ENCODE results near the gene PCNA.

The PCNA gene

GRCh38 chr20:5085380-5085779 is 34.4 kb downstream of the PCNA start:
- H3K4me3 ChIP-seq (ENCODE audit: insufficient read depth in 1 of 2, low read depth in 1 of 2, low read length in 2 of 2) = no peak overlapping the region
- H4K8ac ChIP-seq (ENCODE audit: low read length) = no peak overlapping the region
- H2BK15ac ChIP-seq (ENCODE audit: low read depth, poor library complexity, severe bottlenecking) = no peak overlapping the region
- DNase-seq = no peak
- H3K9ac ChIP-seq (ENCODE audit: low read length) = no peak overlapping the region
- 100% methylated on average over 4 of the region's 4 CpGs for WGBS
- no peak overlapping the region for H3K14ac ChIP-seq (ENCODE audit: low read length in 2 of 2)
- no peaks in the 10 kb centered on the region for H3K27me3 ChIP-seq (ENCODE audit: control insufficient read depth in 1 of 2, insufficient read depth in 1 of 2, low read length in 2 of 2)
- no peak overlapping the region for H3K4ac ChIP-seq (ENCODE audit: low read depth in 1 of 2, low read length in 2 of 2)
- H3K4me2 ChIP-seq (ENCODE audit: low read length, poor library complexity, severe bottlenecking) = no peak overlapping the region
- no peaks in the 10 kb centered on the region for H3K9me3 ChIP-seq (ENCODE audit: control insufficient read depth, low read length)
- H3K18ac ChIP-seq (ENCODE audit: low read depth in 1 of 2, low read length in 2 of 2) = no peak overlapping the region
- no peak overlapping the region for H3K23ac ChIP-seq (ENCODE audit: low read length in 2 of 2)
- no peak overlapping the region for H2AFZ ChIP-seq (ENCODE audit: low read depth, low read length)
- no peak overlapping the region for H2BK5ac ChIP-seq (ENCODE audit: low read depth, low read length, poor library complexity, severe bottlenecking)
- H2BK12ac ChIP-seq (ENCODE audit: low read length in 2 of 2) = no peak overlapping the region
- no peak overlapping the region for H2AK5ac ChIP-seq (ENCODE audit: low read length, severe bottlenecking)
- no peak overlapping the region for H2BK120ac ChIP-seq (ENCODE audit: low read depth, low read length)
- no peak overlapping the region for H4K91ac ChIP-seq (ENCODE audit: low read length)
- H3K79me1 ChIP-seq (replicated peaks; ENCODE audit: low read length, poor library complexity, severe bottlenecking) = no peaks in the 10 kb centered on the region
- peaks cover 4% of the 10 kb centered on the region for H3K4me1 ChIP-seq (ENCODE audit: control insufficient read depth, insufficient read depth, low read depth, low read length)
- no peaks in the 10 kb centered on the region for H3K36me3 ChIP-seq (ENCODE audit: control insufficient read depth in 1 of 2, insufficient read depth in 2 of 2, low read depth in 1 of 2, low read length in 2 of 2)
- H3K27ac ChIP-seq (ENCODE audit: low read length, poor library complexity, severe bottlenecking) = no peak overlapping the region

- Histone ChIP-seq H3K14ac (ENCODE audit: low read length in 2 of 2) (no peak overlapping the region), H3K18ac (ENCODE audit: low read depth in 1 of 2, low read length in 2 of 2) (no peak overlapping the region), H3K79me1 (replicated peaks; ENCODE audit: low read length, poor library complexity, severe bottlenecking) (no peaks in the 10 kb centered on the region), H3K27ac (ENCODE audit: low read length, poor library complexity, severe bottlenecking) (no peak overlapping the region), H3K36me3 (ENCODE audit: control insufficient read depth in 1 of 2, insufficient read depth in 2 of 2, low read depth in 1 of 2, low read length in 2 of 2) (no peaks in the 10 kb centered on the region), H2BK120ac (ENCODE audit: low read depth, low read length) (no peak overlapping the region), H3K23ac (ENCODE audit: low read length in 2 of 2) (no peak overlapping the region), H3K4me3 (ENCODE audit: insufficient read depth in 1 of 2, low read depth in 1 of 2, low read length in 2 of 2) (no peak overlapping the region), H2BK12ac (ENCODE audit: low read length in 2 of 2) (no peak overlapping the region), H4K91ac (ENCODE audit: low read length) (no peak overlapping the region), H2AFZ (ENCODE audit: low read depth, low read length) (no peak overlapping the region), H3K9me3 (ENCODE audit: control insufficient read depth, low read length) (no peaks in the 10 kb centered on the region), H3K4me2 (ENCODE audit: low read length, poor library complexity, severe bottlenecking) (no peak overlapping the region), H3K27me3 (ENCODE audit: control insufficient read depth in 1 of 2, insufficient read depth in 1 of 2, low read length in 2 of 2) (no peaks in the 10 kb centered on the region), H2BK15ac (ENCODE audit: low read depth, poor library complexity, severe bottlenecking) (no peak overlapping the region), H4K8ac (ENCODE audit: low read length) (peak overlapping the region; percentile 60), H3K9ac (ENCODE audit: low read length) (peak overlapping the region; percentile 91), H2AK5ac (ENCODE audit: low read length, severe bottlenecking) (no peak overlapping the region), H2BK5ac (ENCODE audit: low read depth, low read length, poor library complexity, severe bottlenecking) (no peak overlapping the region), H3K4me1 (ENCODE audit: control insufficient read depth, insufficient read depth, low read depth, low read length) (peaks cover 4% of the 10 kb centered on the region), H3K4ac (ENCODE audit: low read depth in 1 of 2, low read length in 2 of 2) (no peak overlapping the region)
- 96% methylated on average over 10 of the region's 10 CpGs for WGBS
- DNase-seq = peak; percentile 76
Observed at GRCh38 chr20:5080384-5080877, 39.3 kb downstream of the PCNA start.

GRCh38 chr20:5078399-5078958 is 41.3 kb downstream of the PCNA start:
- Histone ChIP-seq H3K23ac (ENCODE audit: low read length in 2 of 2) (no peak overlapping the region), H3K27me3 (ENCODE audit: control insufficient read depth in 1 of 2, insufficient read depth in 1 of 2, low read length in 2 of 2) (no peaks in the 10 kb centered on the region), H2AFZ (ENCODE audit: low read depth, low read length) (no peak overlapping the region), H2BK12ac (ENCODE audit: low read length in 2 of 2) (no peak overlapping the region), H2BK15ac (ENCODE audit: low read depth, poor library complexity, severe bottlenecking) (no peak overlapping the region), H2BK5ac (ENCODE audit: low read depth, low read length, poor library complexity, severe bottlenecking) (no peak overlapping the region), H2BK120ac (ENCODE audit: low read depth, low read length) (no peak overlapping the region), H3K36me3 (ENCODE audit: control insufficient read depth in 1 of 2, insufficient read depth in 2 of 2, low read depth in 1 of 2, low read length in 2 of 2) (no peaks in the 10 kb centered on the region), H3K9me3 (ENCODE audit: control insufficient read depth, low read length) (no peaks in the 10 kb centered on the region), H4K91ac (ENCODE audit: low read length) (no peak overlapping the region), H3K4me1 (ENCODE audit: control insufficient read depth, insufficient read depth, low read depth, low read length) (peaks cover 4% of the 10 kb centered on the region), H4K8ac (ENCODE audit: low read length) (no peak overlapping the region), H3K79me1 (replicated peaks; ENCODE audit: low read length, poor library complexity, severe bottlenecking) (no peaks in the 10 kb centered on the region), H3K4me2 (ENCODE audit: low read length, poor library complexity, severe bottlenecking) (no peak overlapping the region), H3K4ac (ENCODE audit: low read depth in 1 of 2, low read length in 2 of 2) (no peak overlapping the region), H3K18ac (ENCODE audit: low read depth in 1 of 2, low read length in 2 of 2) (no peak overlapping the region), H3K27ac (ENCODE audit: low read length, poor library complexity, severe bottlenecking) (no peak overlapping the region), H2AK5ac (ENCODE audit: low read length, severe bottlenecking) (no peak overlapping the region), H3K9ac (ENCODE audit: low read length) (peak overlapping the region; percentile 67), H3K4me3 (ENCODE audit: insufficient read depth in 1 of 2, low read depth in 1 of 2, low read length in 2 of 2) (peak overlapping the region in 1 of 2 experiments; percentile 55), H3K14ac (ENCODE audit: low read length in 2 of 2) (no peak overlapping the region)
- WGBS = 80% methylated on average over 11 of the region's 11 CpGs
- DNase-seq = peak; percentile 45

- no peak overlapping the region for H2AK5ac ChIP-seq (ENCODE audit: low read length, severe bottlenecking)
- H3K4me1 ChIP-seq (ENCODE audit: control insufficient read depth, insufficient read depth, low read depth, low read length) = peaks cover 7% of the 10 kb centered on the region
- H3K9me3 ChIP-seq (ENCODE audit: control insufficient read depth, low read length) = no peaks in the 10 kb centered on the region
- H2BK5ac ChIP-seq (ENCODE audit: low read depth, low read length, poor library complexity, severe bottlenecking) = no peak overlapping the region
- peak overlapping the region; percentile 67 for H3K9ac ChIP-seq (ENCODE audit: low read length)
- H2BK15ac ChIP-seq (ENCODE audit: low read depth, poor library complexity, severe bottlenecking) = no peak overlapping the region
- no peak overlapping the region for H3K23ac ChIP-seq (ENCODE audit: low read length in 2 of 2)
- H3K4ac ChIP-seq (ENCODE audit: low read depth in 1 of 2, low read length in 2 of 2) = no peak overlapping the region
- no peak overlapping the region for H4K91ac ChIP-seq (ENCODE audit: low read length)
- H3K79me1 ChIP-seq (replicated peaks; ENCODE audit: low read length, poor library complexity, severe bottlenecking) = no peaks in the 10 kb centered on the region
- H3K36me3 ChIP-seq (ENCODE audit: control insufficient read depth in 1 of 2, insufficient read depth in 2 of 2, low read depth in 1 of 2, low read length in 2 of 2) = no peaks in the 10 kb centered on the region
- no peak overlapping the region for H2AFZ ChIP-seq (ENCODE audit: low read depth, low read length)
- H2BK12ac ChIP-seq (ENCODE audit: low read length in 2 of 2) = no peak overlapping the region
- H3K4me3 ChIP-seq (ENCODE audit: insufficient read depth in 1 of 2, low read depth in 1 of 2, low read length in 2 of 2) = peak overlapping the region in 1 of 2 experiments; percentile 55
- no peak for DNase-seq
- WGBS = 86% methylated on average over 4 of the region's 4 CpGs
- H3K18ac ChIP-seq (ENCODE audit: low read depth in 1 of 2, low read length in 2 of 2) = no peak overlapping the region
- H3K27me3 ChIP-seq (ENCODE audit: control insufficient read depth in 1 of 2, insufficient read depth in 1 of 2, low read length in 2 of 2) = no peaks in the 10 kb centered on the region
- H3K4me2 ChIP-seq (ENCODE audit: low read length, poor library complexity, severe bottlenecking) = no peak overlapping the region
- no peak overlapping the region for H2BK120ac ChIP-seq (ENCODE audit: low read depth, low read length)
- no peak overlapping the region for H4K8ac ChIP-seq (ENCODE audit: low read length)
- H3K14ac ChIP-seq (ENCODE audit: low read length in 2 of 2) = no peak overlapping the region
- no peak overlapping the region for H3K27ac ChIP-seq (ENCODE audit: low read length, poor library complexity, severe bottlenecking)
Observed at GRCh38 chr20:5077761-5078387, 41.9 kb downstream of the PCNA start.
